Esophagus squamous epithelium (tissue), 5 donors: ENCODE results near the gene PHF12. TPM values are rescaled to one million over a fixed set of nuclear protein-coding genes. Genes with fewer than 3 reads are reported as not detected.

Experiments used
- DNase-seq: peaks from one replicate; lab custom pipeline; 2025; lab: John Stamatoyannopoulos, UW
- H3K27ac ChIP-seq, 4 donors: fragments of 200-600 bp; sonication (generic); one replicate each; pipeline ENCODE4 v1.5.1; 2016 to 2019; ENCODE audit warnings: mild to moderate bottlenecking in 1 of 4
- H3K27me3 ChIP-seq, 4 donors: fragments of 200-600 bp; sonication (generic); 1 replicate in 3 of 4; 2 replicates in 1 of 4; pipeline versions ENCODE4 v1.5.1 to v1.6.0; 2017 to 2021; ENCODE audit warnings: antibody characterized with exemption in 1 of 4
- H3K36me3 ChIP-seq, 3 donors: fragments of 200-600 bp; sonication (generic); one replicate each; pipeline ENCODE4 v1.5.1; 2016 to 2019
- H3K4me1 ChIP-seq, 3 donors: fragments of 200-600 bp; sonication (generic); one replicate each; pipeline ENCODE4 v1.5.1; 2017 to 2019
- H3K4me3 ChIP-seq, 4 donors: fragments of 200-600 bp; sonication (generic); 1 replicate in 3 of 4; 2 replicates in 1 of 4; pipeline ENCODE4 v1.5.1; 2016 to 2019; ENCODE audit warnings: mild to moderate bottlenecking in 2 of 4, moderate library complexity in 1 of 4
- H3K9me3 ChIP-seq, 3 donors: fragments of 200-600 bp; sonication (generic); one replicate each; pipeline ENCODE4 v1.5.1; 2016 to 2019
- POLR2A ChIP-seq, 4 donors: fragments of 450-650 bp; IDR thresholded peaks; one replicate each; pipeline ENCODE4 v1.6.1; 2017; ENCODE audit warnings: antibody characterized with exemption in 4 of 4, mild to moderate bottlenecking in 4 of 4, moderate library complexity in 3 of 4
- WGBS, 2 donors: methylation state at CpG; one replicate each; pipeline ENCODE4 v1.1.5; 2018; 5-methylcytosine and 5-hydroxymethylcytosine counted together
- intact Hi-C: fragments of 100-400 bp; cut with DNase I; formaldehyde crosslinking; loops from one replicate; pipeline ENCODE4 v1.15.0; 2022
- total RNA-seq, 4 donors: library from RNA; depleted of rRNA; stranded (reverse); fragments of >200 nt; gene quantifications; one replicate each; pipeline ENCODE4 v1.1.0, GENCODE V29; 2016
- TF ChIP-seq, protein P1 (sequence below), 6 experiments: fragments of 450-650 bp in 4 of 6; fragments of 200-600 bp in 2 of 6; sonication (generic) in 2 of 6; IDR thresholded peaks; one replicate each; pipeline ENCODE4 v1.5.1; 2016 to 2019; ENCODE audit warnings: antibody characterized with exemption in 6 of 6, mild to moderate bottlenecking in 4 of 6, moderate library complexity in 4 of 6
- donor health status: DM: yes; HTN: yes; CAD: no.

PHF12 gene
- total RNA-seq, 4 donors from 2014 or later = 13.0 to 35.6 (median 18.8) TPM

DNA sequence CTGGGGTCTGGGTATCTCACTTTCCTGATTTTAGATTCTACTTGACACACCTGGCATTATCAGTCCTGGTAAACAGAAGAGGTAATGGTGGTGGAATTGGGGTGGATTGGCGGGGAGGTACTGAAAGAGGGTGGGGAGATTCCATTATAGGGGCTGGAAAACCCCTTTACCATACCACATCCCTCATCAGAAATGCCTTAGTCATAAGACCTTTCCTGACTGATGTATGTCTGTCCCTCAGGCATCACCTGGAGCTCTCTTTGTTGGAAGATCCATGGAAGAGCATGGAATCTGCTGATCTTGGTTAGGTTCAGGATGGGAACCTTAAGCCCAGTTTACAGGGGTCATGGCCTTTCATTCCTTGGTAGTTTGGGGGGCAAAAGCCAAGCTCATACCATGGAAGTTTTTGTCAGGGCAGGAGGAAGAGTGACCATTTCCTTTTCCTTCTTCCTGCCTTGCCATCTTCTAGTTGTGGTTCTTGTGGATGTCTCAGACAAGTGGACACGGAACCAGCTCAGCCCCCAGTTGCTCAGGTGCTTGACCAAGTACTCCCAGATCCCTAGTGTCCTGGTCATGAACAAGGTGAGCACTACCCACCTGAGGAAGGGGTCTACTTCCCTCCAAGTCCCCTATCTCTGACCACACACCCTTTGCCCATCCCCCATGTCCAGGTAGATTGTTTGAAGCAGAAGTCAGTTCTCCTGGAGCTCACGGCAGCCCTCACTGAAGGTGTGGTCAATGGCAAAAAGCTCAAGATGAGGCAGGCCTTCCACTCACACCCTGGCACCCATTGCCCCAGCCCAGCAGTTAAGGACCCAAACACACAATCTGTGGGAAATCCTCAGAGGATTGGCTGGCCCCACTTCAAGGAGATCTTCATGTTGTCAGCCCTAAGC is 93.2 kb downstream of the PHF12 start:
- Histone ChIP-seq H3K36me3 (peaks cover 24 to 59% (median 27%) of the 10 kb centered on the region in 3 donors), H3K4me3 (no peak overlapping the region), H3K27me3 (no peaks in the 10 kb centered on the region), H3K4me1 (peaks cover 9 to 17% (median 10%) of the 10 kb centered on the region in 3 donors), H3K27ac (no peak overlapping the region), H3K9me3 (no peaks in the 10 kb centered on the region)
- TF ChIP-seq, protein P1, sequence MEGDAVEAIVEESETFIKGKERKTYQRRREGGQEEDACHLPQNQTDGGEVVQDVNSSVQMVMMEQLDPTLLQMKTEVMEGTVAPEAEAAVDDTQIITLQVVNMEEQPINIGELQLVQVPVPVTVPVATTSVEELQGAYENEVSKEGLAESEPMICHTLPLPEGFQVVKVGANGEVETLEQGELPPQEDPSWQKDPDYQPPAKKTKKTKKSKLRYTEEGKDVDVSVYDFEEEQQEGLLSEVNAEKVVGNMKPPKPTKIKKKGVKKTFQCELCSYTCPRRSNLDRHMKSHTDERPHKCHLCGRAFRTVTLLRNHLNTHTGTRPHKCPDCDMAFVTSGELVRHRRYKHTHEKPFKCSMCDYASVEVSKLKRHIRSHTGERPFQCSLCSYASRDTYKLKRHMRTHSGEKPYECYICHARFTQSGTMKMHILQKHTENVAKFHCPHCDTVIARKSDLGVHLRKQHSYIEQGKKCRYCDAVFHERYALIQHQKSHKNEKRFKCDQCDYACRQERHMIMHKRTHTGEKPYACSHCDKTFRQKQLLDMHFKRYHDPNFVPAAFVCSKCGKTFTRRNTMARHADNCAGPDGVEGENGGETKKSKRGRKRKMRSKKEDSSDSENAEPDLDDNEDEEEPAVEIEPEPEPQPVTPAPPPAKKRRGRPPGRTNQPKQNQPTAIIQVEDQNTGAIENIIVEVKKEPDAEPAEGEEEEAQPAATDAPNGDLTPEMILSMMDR (IDR thresholded peaks at IDR 0.05) = no peak
- TF ChIP-seq POLR2A (IDR thresholded peaks at IDR 0.05) = no peak
- no peak for DNase-seq
- intact Hi-C loops = no loop called here
- WGBS, 2 donors = 71 to 100% methylated on average over 2 of the region's 3 CpGs

DNA sequence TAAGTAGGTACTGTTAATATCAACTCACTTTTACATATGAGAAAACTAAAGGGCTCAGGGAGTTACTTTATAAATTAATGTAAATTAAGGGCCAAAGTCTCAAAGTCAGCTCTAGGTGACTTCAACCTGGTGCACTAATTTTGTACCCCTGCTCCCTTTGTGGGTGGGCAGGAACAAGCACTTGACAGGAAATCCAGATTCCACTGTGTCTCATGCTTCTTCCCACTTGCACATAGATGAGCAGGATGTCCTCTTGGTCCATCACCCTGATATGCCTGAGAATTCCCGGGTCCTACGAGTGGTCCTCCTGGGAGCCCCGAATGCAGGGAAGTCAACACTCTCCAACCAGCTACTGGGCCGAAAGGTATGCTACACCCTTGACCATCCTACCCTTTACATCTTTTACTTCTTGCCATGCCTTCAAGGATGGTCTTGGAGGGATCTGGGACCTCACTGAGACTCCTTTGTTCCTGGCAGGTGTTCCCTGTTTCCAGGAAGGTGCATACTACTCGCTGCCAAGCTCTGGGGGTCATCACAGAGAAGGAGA is 95.2 kb downstream of the PHF12 start:
- Histone ChIP-seq H3K27me3 (no peaks in the 10 kb centered on the region), H3K4me1 (peaks cover 9 to 17% (median 10%) of the 10 kb centered on the region in 3 donors), H3K27ac (no peak overlapping the region), H3K9me3 (no peaks in the 10 kb centered on the region), H3K36me3 (peaks cover 24 to 51% (median 27%) of the 10 kb centered on the region in 3 donors), H3K4me3 (no peak overlapping the region)
- intact Hi-C loops = no loop called here
- DNase-seq = no peak
- 90 to 97% methylated on average over 5 of the region's 5 CpGs for WGBS, 2 donors
- no peak for TF ChIP-seq POLR2A (IDR thresholded peaks at IDR 0.05)
- TF ChIP-seq, protein P1 (IDR thresholded peaks at IDR 0.05) = no peak

DNA sequence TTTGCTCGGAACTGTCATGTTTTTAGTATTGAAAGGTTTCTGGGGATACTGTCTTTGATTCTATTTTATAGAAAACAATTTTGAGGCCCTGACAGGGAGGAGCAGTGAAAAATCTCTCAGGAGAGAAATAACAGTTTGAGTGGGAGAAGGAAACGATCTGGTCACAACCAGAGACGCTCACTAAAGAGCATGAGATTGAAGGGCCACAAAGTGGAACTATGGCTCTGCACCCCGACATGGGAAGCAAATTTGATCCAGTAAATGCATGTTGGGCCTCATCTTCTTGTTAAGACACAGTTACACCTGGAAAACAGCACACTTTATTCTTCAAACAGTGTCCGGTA is 96.0 kb downstream of the PHF12 start:
- TF ChIP-seq POLR2A (IDR thresholded peaks at IDR 0.05) = no peak
- TF ChIP-seq, protein P1 (IDR thresholded peaks at IDR 0.05) = no peak
- peaks cover 19 to 44% (median 20%) of the 10 kb centered on the region in 3 donors for H3K36me3 ChIP-seq
- peaks cover 9 to 17% (median 10%) of the 10 kb centered on the region in 3 donors for H3K4me1 ChIP-seq
- H3K27me3 ChIP-seq = no peaks in the 10 kb centered on the region
- intact Hi-C loops = no loop called here
- peak overlapping the region; percentile 56 to 94 (median 79) for H3K4me3 ChIP-seq
- DNase-seq = no peak
- peak overlapping the region; percentile 78 to 89 (median 84) for H3K27ac ChIP-seq
- H3K9me3 ChIP-seq = no peaks in the 10 kb centered on the region
- 12% methylated on average over 5 of the region's 5 CpGs for WGBS, 2 donors

Other genes starting within 250 kb of the PHF12 start
- 1 to 10 TPM in 1 of 4 donors, under 1 TPM in 2, not detected in 1; 0.48 to 1.1 (median 0.64) TPM for gene PROCA1, start 239.6 kb downstream of the PHF12 start, total RNA-seq
- 10 to 100 TPM; 27.6 to 98.0 (median 65.1) TPM for gene RAB34, start 233.7 kb downstream of the PHF12 start, total RNA-seq
- gene RPL23A, start 231.5 kb downstream of the PHF12 start, total RNA-seq = 100 to 1,000 TPM; 236 to 881 (median 571) TPM
- gene TLCD1, start 225.3 kb downstream of the PHF12 start, total RNA-seq = 10 to 100 TPM in 3 of 4 donors, 1 to 10 TPM in 1; 8.8 to 17.0 (median 13.0) TPM
- gene NEK8, start 222.7 kb downstream of the PHF12 start, total RNA-seq = 1 to 10 TPM; 1.1 to 7.3 (median 2.6) TPM
- gene TRAF4, start 207.5 kb downstream of the PHF12 start, total RNA-seq = 10 to 100 TPM; 25.0 to 39.8 (median 33.0) TPM
- gene FAM222B, start 108.7 kb downstream of the PHF12 start, total RNA-seq = 10 to 100 TPM in 2 of 4 donors, 1 to 10 TPM in 2; 8.0 to 16.4 (median 11.2) TPM
- 10 to 100 TPM; 24.7 to 41.6 (median 37.8) TPM for gene ERAL1, start 96.5 kb downstream of the PHF12 start, total RNA-seq
- 10 to 100 TPM; 44.8 to 81.8 (median 65.2) TPM for gene FLOT2, start 53.8 kb downstream of the PHF12 start, total RNA-seq
- gene DHRS13, start 48.4 kb downstream of the PHF12 start, total RNA-seq = 10 to 100 TPM; 10.3 to 17.0 (median 14.9) TPM
- not detected for gene SEZ6, start 54.5 kb upstream of the PHF12 start, total RNA-seq
- gene PIPOX, start 91.6 kb upstream of the PHF12 start, total RNA-seq = 1 to 10 TPM in 2 of 4 donors, not detected in 2; 1.3 to 4.2 TPM
- 10 to 100 TPM; 44.0 to 74.9 (median 68.5) TPM for gene MYO18A, start 228.9 kb upstream of the PHF12 start, total RNA-seq